DND-41 (cell line): Measurements from ENCODE around the gene ATP5PO.
"Not testable (repeated sequence)": the region's sequence is repeated elsewhere in the genome, so short reads cannot be mapped to it uniquely, and the experiment has no call there.

Experiments used
- ATAC-seq: fragments of 200-7000 bp; cut with Tn5 transposase; 3 replicates; pipeline ENCODE4 v1.9.1; 2021; ENCODE audit warnings: low read depth; ENCODE audit not compliant: insufficient read depth
- DNase-seq: peaks from one replicate; pipeline ENCODE4 v3.0.0-alpha.2; 2020
- H2AFZ ChIP-seq: 2 replicates; pipeline ENCODE4 v1.6.0; 2012; ENCODE audit warnings: low read depth, low read length
- H3K27ac ChIP-seq: 2 replicates; pipeline ENCODE4 v1.5.1; 2012; ENCODE audit warnings: low read length, inconsistent platforms
- H3K27me3 ChIP-seq: fragments of 200-600 bp; sonication (generic); 2 replicates; pipeline ENCODE4 v1.6.0; 2012; ENCODE audit warnings: low read length, mild to moderate bottlenecking, inconsistent platforms; ENCODE audit not compliant: insufficient read depth, poor library complexity
- H3K36me3 ChIP-seq: 2 replicates; pipeline ENCODE4 v1.5.1; 2012; ENCODE audit warnings: low read length, inconsistent platforms; ENCODE audit not compliant: insufficient read depth
- H3K4me1 ChIP-seq: 2 replicates; pipeline ENCODE4 v1.5.1; 2012; ENCODE audit warnings: mild to moderate bottlenecking, low read length; ENCODE audit not compliant: insufficient read depth
- H3K4me2 ChIP-seq: 2 replicates; pipeline ENCODE4 v1.6.0; 2012; ENCODE audit warnings: mild to moderate bottlenecking, moderate library complexity, low read length, inconsistent platforms; ENCODE audit not compliant: insufficient read depth
- H3K4me3 ChIP-seq, 2 experiments: fragments of 200-600 bp in 1 of 2; shearing (Covaris generic) in 1 of 2; 2 replicates each; pipeline ENCODE4 v1.5.1; 2012 to 2016; ENCODE audit warnings: inconsistent platforms in 2 of 2, low read length in 2 of 2, mild to moderate bottlenecking in 2 of 2, low read depth in 1 of 2, moderate library complexity in 1 of 2
- H3K79me2 ChIP-seq: 2 replicates; pipeline ENCODE4 v1.6.0; 2012; ENCODE audit warnings: low read length, inconsistent platforms; ENCODE audit not compliant: insufficient read depth
- H3K9ac ChIP-seq: 2 replicates; pipeline ENCODE4 v1.6.0; 2012; ENCODE audit warnings: low read depth, mild to moderate bottlenecking, inconsistent platforms, low read length, moderate library complexity
- H3K9me3 ChIP-seq: 2 replicates; pipeline ENCODE4 v1.5.1; 2012; ENCODE audit warnings: low read length, moderate library complexity, mild to moderate bottlenecking, inconsistent platforms; ENCODE audit not compliant: insufficient read depth, severe bottlenecking
- H4K20me1 ChIP-seq: 2 replicates; pipeline ENCODE4 v1.6.0; 2012; ENCODE audit warnings: low read length; ENCODE audit not compliant: insufficient read depth
- EZH2 ChIP-seq: IDR thresholded peaks from 3 replicates; pipeline ENCODE4 v1.6.1; 2012; ENCODE audit warnings: borderline replicate concordance, low read depth, mild to moderate bottlenecking, moderate library complexity, low read length, inconsistent platforms; ENCODE audit not compliant: severe bottlenecking
- TF ChIP-seq, protein P1 (sequence below): IDR thresholded peaks from 2 replicates; pipeline ENCODE4 v1.5.1; 2012; ENCODE audit warnings: borderline replicate concordance, low read length, moderate library complexity, mild to moderate bottlenecking; ENCODE audit not compliant: poor library complexity, severe bottlenecking; ENCODE audit errors: extremely low read depth

ATP5PO gene

GRCh38 chr21:33865176-33865575 is 50.4 kb downstream of the ATP5PO start:
- no peak overlapping the region for H3K4me2 ChIP-seq
- no peak overlapping the region for H3K9ac ChIP-seq
- H3K4me3 ChIP-seq, result no peak overlapping the region
- no peak overlapping the region for H2AFZ ChIP-seq
- H3K4me1 ChIP-seq, result no peaks in the 10 kb centered on the region
- no peaks in the 10 kb centered on the region for H3K27me3 ChIP-seq
- no peaks in the 10 kb centered on the region for H3K9me3 ChIP-seq
- H4K20me1 ChIP-seq, result no peaks in the 10 kb centered on the region
- H3K27ac ChIP-seq, result no peak overlapping the region
- H3K36me3 ChIP-seq, result no peaks in the 10 kb centered on the region
- no peak for DNase-seq
- no peak for ATAC-seq
- TF ChIP-seq, protein P1, sequence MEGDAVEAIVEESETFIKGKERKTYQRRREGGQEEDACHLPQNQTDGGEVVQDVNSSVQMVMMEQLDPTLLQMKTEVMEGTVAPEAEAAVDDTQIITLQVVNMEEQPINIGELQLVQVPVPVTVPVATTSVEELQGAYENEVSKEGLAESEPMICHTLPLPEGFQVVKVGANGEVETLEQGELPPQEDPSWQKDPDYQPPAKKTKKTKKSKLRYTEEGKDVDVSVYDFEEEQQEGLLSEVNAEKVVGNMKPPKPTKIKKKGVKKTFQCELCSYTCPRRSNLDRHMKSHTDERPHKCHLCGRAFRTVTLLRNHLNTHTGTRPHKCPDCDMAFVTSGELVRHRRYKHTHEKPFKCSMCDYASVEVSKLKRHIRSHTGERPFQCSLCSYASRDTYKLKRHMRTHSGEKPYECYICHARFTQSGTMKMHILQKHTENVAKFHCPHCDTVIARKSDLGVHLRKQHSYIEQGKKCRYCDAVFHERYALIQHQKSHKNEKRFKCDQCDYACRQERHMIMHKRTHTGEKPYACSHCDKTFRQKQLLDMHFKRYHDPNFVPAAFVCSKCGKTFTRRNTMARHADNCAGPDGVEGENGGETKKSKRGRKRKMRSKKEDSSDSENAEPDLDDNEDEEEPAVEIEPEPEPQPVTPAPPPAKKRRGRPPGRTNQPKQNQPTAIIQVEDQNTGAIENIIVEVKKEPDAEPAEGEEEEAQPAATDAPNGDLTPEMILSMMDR, result no peak
- no peak for TF ChIP-seq EZH2
- H3K79me2 ChIP-seq, result no peaks in the 10 kb centered on the region

DNA sequence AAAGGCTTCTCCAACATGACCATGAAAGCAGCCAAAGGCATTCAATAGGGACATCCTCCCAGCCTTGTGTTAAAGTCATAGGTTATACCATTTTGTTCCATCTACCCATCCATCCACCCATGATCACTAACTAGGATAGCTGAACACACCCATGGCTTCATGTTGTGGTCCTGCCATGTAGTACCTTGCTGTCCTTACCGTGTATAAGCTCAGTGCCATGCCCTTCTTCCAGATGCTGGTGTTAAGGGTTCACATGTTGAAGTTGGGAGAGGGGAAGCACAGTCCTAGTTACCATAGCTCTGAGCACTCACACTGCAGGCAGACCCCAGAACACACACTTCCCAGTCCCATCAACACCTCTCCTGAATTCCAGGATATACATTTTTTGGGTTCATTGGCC is 51.5 kb downstream of the ATP5PO start:
- H3K4me1 ChIP-seq, result no peaks in the 10 kb centered on the region
- no peaks in the 10 kb centered on the region for H3K9me3 ChIP-seq
- no peak overlapping the region for H2AFZ ChIP-seq
- H3K27ac ChIP-seq, result no peak overlapping the region
- no peaks in the 10 kb centered on the region for H3K79me2 ChIP-seq
- no peak overlapping the region for H3K4me2 ChIP-seq
- H3K9ac ChIP-seq, result no peak overlapping the region
- DNase-seq (no peak), ATAC-seq (no peak)
- no peaks in the 10 kb centered on the region for H4K20me1 ChIP-seq
- no peak overlapping the region for H3K4me3 ChIP-seq
- H3K36me3 ChIP-seq, result no peaks in the 10 kb centered on the region
- H3K27me3 ChIP-seq, result no peaks in the 10 kb centered on the region
- no peak for TF ChIP-seq EZH2
- TF ChIP-seq, protein P1, result no peak

GRCh38 chr21:33863191-33863590 is 52.4 kb downstream of the ATP5PO start:
- not testable (repeated sequence) for H3K36me3 ChIP-seq, H3K9me3 ChIP-seq, H3K27me3 ChIP-seq, H3K4me2 ChIP-seq, H3K27ac ChIP-seq, H3K79me2 ChIP-seq, DNase-seq, H3K4me1 ChIP-seq, H3K9ac ChIP-seq, ATAC-seq, H4K20me1 ChIP-seq, H2AFZ ChIP-seq, H3K4me3 ChIP-seq

DNA sequence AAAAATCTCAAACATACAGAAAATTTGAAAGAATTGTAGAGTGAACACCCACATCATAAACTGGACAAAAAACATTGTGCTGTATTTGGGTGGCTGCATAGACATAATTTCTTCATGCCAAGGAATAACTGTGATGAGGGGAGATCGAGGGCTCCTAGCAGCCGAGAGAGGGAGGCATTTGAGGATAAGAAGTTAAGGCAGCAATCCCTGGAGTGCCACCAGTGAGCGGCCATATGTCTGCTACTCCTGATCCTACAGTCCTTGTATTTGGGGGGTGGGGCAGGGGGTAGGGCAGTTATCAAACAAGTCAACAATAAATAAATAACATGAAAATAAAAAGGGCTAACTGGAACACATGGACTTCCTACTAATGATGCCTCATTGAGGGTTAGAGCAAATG is 54.5 kb downstream of the ATP5PO start:
- H3K4me3 ChIP-seq, result no peak overlapping the region
- TF ChIP-seq EZH2, result no peak
- TF ChIP-seq, protein P1, result no peak
- H3K36me3 ChIP-seq, result no peaks in the 10 kb centered on the region
- H3K27me3 ChIP-seq, result no peaks in the 10 kb centered on the region
- H3K4me2 ChIP-seq, result no peak overlapping the region
- no peaks in the 10 kb centered on the region for H3K9me3 ChIP-seq
- H3K9ac ChIP-seq, result no peak overlapping the region
- no peaks in the 10 kb centered on the region for H4K20me1 ChIP-seq
- DNase-seq (no peak), ATAC-seq (no peak)
- no peaks in the 10 kb centered on the region for H3K79me2 ChIP-seq
- H3K4me1 ChIP-seq, result no peaks in the 10 kb centered on the region
- H3K27ac ChIP-seq, result no peak overlapping the region
- H2AFZ ChIP-seq, result no peak overlapping the region
